WTC11 (cell line): ENCODE results near the gene EHMT1. TPM values are rescaled to one million over a fixed set of nuclear protein-coding genes. Genes with fewer than 3 reads are reported as not detected.
A peak's percentile ranks its signal among the peaks of the same experiment; 100 is the strongest.

Experiments used
- ATAC-seq: fragments of 200-7000 bp; cut with Tn5 transposase; 2 replicates; pipeline ENCODE4 v1.10.0; 2021; ENCODE audit warnings: mild to moderate bottlenecking, moderate library complexity
- CTCF ChIA-PET: fragments of 300-600 bp; sonication (Branson Sonifier 250); formaldehyde crosslinking; loops from one replicate; lab custom pipeline; 2021; ENCODE audit warnings: antibody characterized with exemption; lab: Charles Lee
- POLR2A ChIA-PET: fragments of 350-600 bp; sonication (Branson Sonifier 250); formaldehyde crosslinking; loops from one replicate; lab custom pipeline; 2021; ENCODE audit warnings: antibody characterized with exemption; lab: Charles Lee
- DNase-seq: peaks from one replicate; pipeline ENCODE4 v3.0.0; 2021; ENCODE audit warnings: low spot score
- H3K27ac Mint-ChIP-seq: 2 replicates; pipeline ENCODE4 v1.8.0; 2021; ENCODE audit warnings: mixed read lengths
- H3K27me3 Mint-ChIP-seq: 2 replicates; pipeline ENCODE4 v1.8.0; 2021; ENCODE audit warnings: low read depth, mild to moderate bottlenecking, moderate library complexity, mixed read lengths
- H3K36me3 Mint-ChIP-seq: 2 replicates; pipeline ENCODE4 v1.8.0; 2021; ENCODE audit warnings: mixed read lengths
- H3K4me1 Mint-ChIP-seq: 2 replicates; pipeline ENCODE4 v1.8.0; 2022; ENCODE audit warnings: mixed read lengths
- H3K4me3 Mint-ChIP-seq: 2 replicates; pipeline ENCODE4 v1.8.0; 2021; ENCODE audit warnings: mild to moderate bottlenecking, moderate library complexity, mixed read lengths
- H3K9me3 Mint-ChIP-seq: 2 replicates; pipeline ENCODE4 v1.8.0; 2021; ENCODE audit warnings: mixed read lengths
- CREM ChIP-seq: sonication (generic); formaldehyde crosslinking; IDR thresholded peaks from 2 replicates; pipeline ENCODE4 v1.8.1; 2022; ENCODE audit warnings: mild to moderate bottlenecking, missing genetic modification reagents, moderate library complexity
- EMX1 ChIP-seq: fragments of 250-450 bp; sonication (Bioruptor Pico); IDR thresholded peaks from 2 replicates; pipeline ENCODE4 v1.8.0; 2021; ENCODE audit warnings: mild to moderate bottlenecking
- ESRRA ChIP-seq: sonication (generic); formaldehyde crosslinking; IDR thresholded peaks from 2 replicates; pipeline ENCODE4 v1.8.1; 2022; ENCODE audit warnings: mild to moderate bottlenecking, missing genetic modification reagents, borderline replicate concordance
- FOXK1 ChIP-seq: sonication (generic); formaldehyde crosslinking; IDR thresholded peaks from 2 replicates; pipeline ENCODE4 v1.8.0; 2022; ENCODE audit warnings: mild to moderate bottlenecking, moderate library complexity, missing genetic modification reagents
- FOXP1 ChIP-seq: sonication (generic); formaldehyde crosslinking; IDR thresholded peaks from 2 replicates; pipeline ENCODE4 v1.8.0; 2022; ENCODE audit warnings: missing genetic modification reagents, mild to moderate bottlenecking, moderate library complexity, borderline replicate concordance
- GABPB1 ChIP-seq: sonication (generic); formaldehyde crosslinking; IDR thresholded peaks from 2 replicates; pipeline ENCODE4 v1.8.1; 2023; ENCODE audit warnings: mild to moderate bottlenecking, missing genetic modification reagents
- GTF2I ChIP-seq: fragments of 250-450 bp; sonication (Bioruptor Pico); conservative IDR thresholded peaks from 2 replicates; pipeline ENCODE4 v1.4.0; 2021; ENCODE audit warnings: mild to moderate bottlenecking
- JAZF1 ChIP-seq: fragments of 250-450 bp; sonication (Bioruptor Pico); IDR thresholded peaks from 2 replicates; pipeline ENCODE4 v1.9.0; 2021; ENCODE audit warnings: moderate library complexity, mild to moderate bottlenecking, inconsistent platforms
- MXD4 ChIP-seq: fragments of 250-450 bp; sonication (Bioruptor Pico); IDR thresholded peaks from 2 replicates; pipeline ENCODE4 v1.8.0; 2021; ENCODE audit warnings: mild to moderate bottlenecking, moderate library complexity, borderline replicate concordance
- NFYB ChIP-seq: sonication (generic); formaldehyde crosslinking; conservative IDR thresholded peaks from 2 replicates; pipeline ENCODE4 v1.8.0; 2022; ENCODE audit warnings: low read depth, missing genetic modification reagents
- TEAD1 ChIP-seq: sonication (generic); formaldehyde crosslinking; IDR thresholded peaks from 2 replicates; pipeline ENCODE4 v1.8.0; 2022; ENCODE audit warnings: mild to moderate bottlenecking, missing genetic modification reagents
- ZNF138 ChIP-seq: sonication (generic); formaldehyde crosslinking; conservative IDR thresholded peaks from 2 replicates; pipeline ENCODE4 v1.8.1; 2022; ENCODE audit warnings: mild to moderate bottlenecking, moderate library complexity, missing genetic modification reagents
- ZNF317 ChIP-seq: sonication (generic); formaldehyde crosslinking; IDR thresholded peaks from 2 replicates; pipeline ENCODE4 v1.8.1; 2023; ENCODE audit warnings: low read depth, mild to moderate bottlenecking, moderate library complexity, missing genetic modification reagents, borderline replicate concordance
- total RNA-seq: library from RNA; stranded (reverse); gene quantifications from 3 replicates; pipeline ENCODE4 v1.2.3, GENCODE V29; 2021
- TF ChIP-seq, protein P1 (sequence below): fragments of 200-600 bp; IDR thresholded peaks from 2 replicates; pipeline ENCODE4 v1.8.0; 2022; ENCODE audit warnings: antibody characterized with exemption
- TF ChIP-seq, protein P2 (sequence below): fragments of 250-450 bp; sonication (Bioruptor Pico); IDR thresholded peaks from 2 replicates; pipeline ENCODE4 v2.1.2; 2022; ENCODE audit warnings: mild to moderate bottlenecking, moderate library complexity
- TF ChIP-seq, protein P3 (sequence below): sonication (generic); formaldehyde crosslinking; IDR thresholded peaks from 2 replicates; pipeline ENCODE4 v1.8.0; 2023; ENCODE audit warnings: mild to moderate bottlenecking, missing genetic modification reagents
- TF ChIP-seq, protein P4 (sequence below): fragments of 250-450 bp; sonication (Bioruptor Pico); IDR thresholded peaks from 2 replicates; pipeline ENCODE4 v1.9.0; 2021; ENCODE audit warnings: mild to moderate bottlenecking

Gene EHMT1
- total RNA-seq, 1 experiment from 2014 or later: 170 TPM

DNA sequence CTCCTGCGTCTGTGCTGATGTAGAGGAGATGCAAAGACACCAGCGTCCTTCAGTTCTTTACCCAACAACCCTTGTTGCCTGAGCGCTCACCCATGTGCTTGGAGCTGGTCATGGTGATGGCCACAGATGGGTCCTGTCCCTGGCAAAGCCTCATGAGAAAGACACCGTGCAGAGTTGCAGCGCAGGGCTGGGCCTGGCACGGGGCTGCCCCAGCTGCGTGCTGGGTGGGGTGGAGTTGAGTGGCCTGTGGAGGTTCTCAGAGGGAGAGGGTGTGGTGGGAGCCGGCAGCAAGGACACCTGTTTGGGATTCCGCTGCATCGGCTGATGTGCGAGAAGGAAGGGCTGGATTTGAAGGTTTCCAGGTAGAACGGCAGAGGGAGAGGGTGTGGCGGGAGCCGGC is 133.6 kb downstream of the EHMT1 start:
- DNase-seq (no peak), ATAC-seq (no peak)
- ChIA-PET CTCF (no interaction called here), POLR2A (no interaction called here)
- Mint-ChIP-seq H3K9me3 (peaks cover 7% of the 10 kb centered on the region), H3K27me3 (no peaks in the 10 kb centered on the region), H3K27ac (peak overlapping the region; percentile 75), H3K4me1 (no peaks in the 10 kb centered on the region), H3K36me3 (peaks cover 56% of the 10 kb centered on the region), H3K4me3 (no peak overlapping the region)
- no peak for TF ChIP-seq FOXP1 (CRISPR knock-in tag)
- no peak for TF ChIP-seq FOXK1

DNA sequence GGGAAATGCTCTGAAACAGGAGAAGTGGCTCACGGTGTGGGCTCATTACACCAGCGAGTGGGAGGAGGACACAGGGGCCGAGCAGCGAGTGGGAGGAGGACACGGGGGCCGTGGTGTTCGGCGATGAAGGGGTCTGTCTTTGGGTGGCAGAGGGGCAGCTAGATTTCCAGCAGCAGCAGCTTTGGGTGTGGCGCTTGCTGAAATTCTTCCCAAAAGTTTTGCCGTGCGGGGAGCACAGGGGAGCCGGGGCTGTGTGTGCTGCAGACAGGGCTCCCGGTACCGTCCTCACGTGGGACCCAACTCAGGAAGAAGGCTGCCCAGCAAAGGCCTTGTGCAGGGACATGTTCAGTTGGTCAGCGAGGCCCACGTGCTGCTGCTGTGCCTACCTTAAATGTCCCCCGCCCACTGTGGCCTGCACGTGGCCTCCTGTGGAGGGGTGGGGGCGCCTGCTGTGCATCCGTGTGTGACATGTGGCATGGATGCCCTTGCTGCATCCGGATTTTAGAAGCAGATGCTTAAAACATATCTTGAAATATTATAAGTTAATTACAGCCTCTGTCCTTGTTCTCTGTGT is 134.5 kb downstream of the EHMT1 start:
- ChIA-PET POLR2A (no interaction called here), CTCF (no interaction called here)
- H3K4me1 Mint-ChIP-seq: peaks cover 6% of the 10 kb centered on the region
- peaks cover 7% of the 10 kb centered on the region for H3K9me3 Mint-ChIP-seq
- DNase-seq (no peak), ATAC-seq (no peak)
- H3K27me3 Mint-ChIP-seq: no peaks in the 10 kb centered on the region
- no peak overlapping the region for H3K4me3 Mint-ChIP-seq
- peak overlapping the region; percentile 75 for H3K27ac Mint-ChIP-seq
- H3K36me3 Mint-ChIP-seq: peaks cover 64% of the 10 kb centered on the region
- no peak for TF ChIP-seq GABPB1 (CRISPR knock-in tag)
- no peak for TF ChIP-seq EMX1
- TF ChIP-seq, protein P1, sequence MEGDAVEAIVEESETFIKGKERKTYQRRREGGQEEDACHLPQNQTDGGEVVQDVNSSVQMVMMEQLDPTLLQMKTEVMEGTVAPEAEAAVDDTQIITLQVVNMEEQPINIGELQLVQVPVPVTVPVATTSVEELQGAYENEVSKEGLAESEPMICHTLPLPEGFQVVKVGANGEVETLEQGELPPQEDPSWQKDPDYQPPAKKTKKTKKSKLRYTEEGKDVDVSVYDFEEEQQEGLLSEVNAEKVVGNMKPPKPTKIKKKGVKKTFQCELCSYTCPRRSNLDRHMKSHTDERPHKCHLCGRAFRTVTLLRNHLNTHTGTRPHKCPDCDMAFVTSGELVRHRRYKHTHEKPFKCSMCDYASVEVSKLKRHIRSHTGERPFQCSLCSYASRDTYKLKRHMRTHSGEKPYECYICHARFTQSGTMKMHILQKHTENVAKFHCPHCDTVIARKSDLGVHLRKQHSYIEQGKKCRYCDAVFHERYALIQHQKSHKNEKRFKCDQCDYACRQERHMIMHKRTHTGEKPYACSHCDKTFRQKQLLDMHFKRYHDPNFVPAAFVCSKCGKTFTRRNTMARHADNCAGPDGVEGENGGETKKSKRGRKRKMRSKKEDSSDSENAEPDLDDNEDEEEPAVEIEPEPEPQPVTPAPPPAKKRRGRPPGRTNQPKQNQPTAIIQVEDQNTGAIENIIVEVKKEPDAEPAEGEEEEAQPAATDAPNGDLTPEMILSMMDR: no peak
- TF ChIP-seq MXD4 (CRISPR knock-in tag): no peak
- TF ChIP-seq, protein P2, sequence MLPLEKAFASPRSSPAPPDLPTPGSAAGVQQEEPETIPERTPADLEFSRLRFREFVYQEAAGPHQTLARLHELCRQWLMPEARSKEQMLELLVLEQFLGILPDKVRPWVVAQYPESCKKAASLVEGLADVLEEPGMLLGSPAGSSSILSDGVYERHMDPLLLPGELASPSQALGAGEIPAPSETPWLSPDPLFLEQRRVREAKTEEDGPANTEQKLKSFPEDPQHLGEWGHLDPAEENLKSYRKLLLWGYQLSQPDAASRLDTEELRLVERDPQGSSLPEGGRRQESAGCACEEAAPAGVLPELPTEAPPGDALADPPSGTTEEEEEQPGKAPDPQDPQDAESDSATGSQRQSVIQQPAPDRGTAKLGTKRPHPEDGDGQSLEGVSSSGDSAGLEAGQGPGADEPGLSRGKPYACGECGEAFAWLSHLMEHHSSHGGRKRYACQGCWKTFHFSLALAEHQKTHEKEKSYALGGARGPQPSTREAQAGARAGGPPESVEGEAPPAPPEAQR: no peak

DNA sequence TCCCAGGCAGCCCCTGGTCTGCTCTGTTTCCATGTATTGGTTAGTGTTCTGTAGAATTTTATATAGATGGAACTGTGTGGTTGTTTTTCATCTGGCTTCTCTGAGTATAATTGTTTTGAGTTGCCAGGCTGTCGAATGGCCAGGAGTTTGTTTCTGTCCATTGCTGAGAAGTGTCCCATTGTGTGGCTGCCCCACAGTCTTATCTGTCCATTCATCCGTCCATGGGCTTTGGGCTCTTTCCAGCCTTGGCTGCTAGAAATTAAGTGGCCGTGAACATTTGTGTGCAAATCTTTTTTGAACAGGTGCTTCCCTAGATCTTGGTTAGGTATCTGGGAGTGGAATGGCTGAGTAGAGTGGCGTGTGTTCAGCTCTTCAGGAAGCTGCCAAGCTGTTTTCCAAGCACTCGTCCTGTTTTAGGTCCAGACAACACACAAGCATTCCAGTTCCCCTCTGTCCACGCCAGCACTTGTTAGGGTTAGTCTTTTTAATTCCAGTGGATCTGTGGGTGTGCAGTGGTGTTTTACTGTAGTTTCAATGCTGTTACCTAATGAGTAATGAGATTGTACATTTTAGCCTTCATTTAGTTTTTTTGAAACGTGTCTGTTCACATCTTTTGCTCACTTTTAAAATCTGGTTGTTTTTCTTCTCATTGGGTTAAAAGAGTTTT is 136.6 kb downstream of the EHMT1 start:
- H3K27ac Mint-ChIP-seq: no peak overlapping the region
- ATAC-seq (no peak), DNase-seq (no peak)
- TF ChIP-seq TEAD1 (CRISPR knock-in tag) (no peak), ZNF317 (CRISPR knock-in tag) (no peak), CREM (CRISPR knock-in tag) (no peak), GTF2I (CRISPR knock-in tag) (no peak), NFYB (CRISPR knock-in tag) (no peak), JAZF1 (CRISPR knock-in tag) (no peak), ESRRA (CRISPR knock-in tag) (no peak), ZNF138 (CRISPR knock-in tag) (no peak)
- TF ChIP-seq, protein P3, sequence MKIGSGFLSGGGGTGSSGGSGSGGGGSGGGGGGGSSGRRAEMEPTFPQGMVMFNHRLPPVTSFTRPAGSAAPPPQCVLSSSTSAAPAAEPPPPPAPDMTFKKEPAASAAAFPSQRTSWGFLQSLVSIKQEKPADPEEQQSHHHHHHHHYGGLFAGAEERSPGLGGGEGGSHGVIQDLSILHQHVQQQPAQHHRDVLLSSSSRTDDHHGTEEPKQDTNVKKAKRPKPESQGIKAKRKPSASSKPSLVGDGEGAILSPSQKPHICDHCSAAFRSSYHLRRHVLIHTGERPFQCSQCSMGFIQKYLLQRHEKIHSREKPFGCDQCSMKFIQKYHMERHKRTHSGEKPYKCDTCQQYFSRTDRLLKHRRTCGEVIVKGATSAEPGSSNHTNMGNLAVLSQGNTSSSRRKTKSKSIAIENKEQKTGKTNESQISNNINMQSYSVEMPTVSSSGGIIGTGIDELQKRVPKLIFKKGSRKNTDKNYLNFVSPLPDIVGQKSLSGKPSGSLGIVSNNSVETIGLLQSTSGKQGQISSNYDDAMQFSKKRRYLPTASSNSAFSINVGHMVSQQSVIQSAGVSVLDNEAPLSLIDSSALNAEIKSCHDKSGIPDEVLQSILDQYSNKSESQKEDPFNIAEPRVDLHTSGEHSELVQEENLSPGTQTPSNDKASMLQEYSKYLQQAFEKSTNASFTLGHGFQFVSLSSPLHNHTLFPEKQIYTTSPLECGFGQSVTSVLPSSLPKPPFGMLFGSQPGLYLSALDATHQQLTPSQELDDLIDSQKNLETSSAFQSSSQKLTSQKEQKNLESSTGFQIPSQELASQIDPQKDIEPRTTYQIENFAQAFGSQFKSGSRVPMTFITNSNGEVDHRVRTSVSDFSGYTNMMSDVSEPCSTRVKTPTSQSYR (CRISPR knock-in tag): no peak
- TF ChIP-seq, protein P4, sequence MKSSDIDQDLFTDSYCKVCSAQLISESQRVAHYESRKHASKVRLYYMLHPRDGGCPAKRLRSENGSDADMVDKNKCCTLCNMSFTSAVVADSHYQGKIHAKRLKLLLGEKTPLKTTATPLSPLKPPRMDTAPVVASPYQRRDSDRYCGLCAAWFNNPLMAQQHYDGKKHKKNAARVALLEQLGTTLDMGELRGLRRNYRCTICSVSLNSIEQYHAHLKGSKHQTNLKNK (CRISPR knock-in tag): no peak
- no peak overlapping the region for H3K4me3 Mint-ChIP-seq
- peaks cover 79% of the 10 kb centered on the region for H3K36me3 Mint-ChIP-seq
- POLR2A ChIA-PET: no interaction called here
- no peaks in the 10 kb centered on the region for H3K27me3 Mint-ChIP-seq
- peaks cover 19% of the 10 kb centered on the region for H3K4me1 Mint-ChIP-seq
- H3K9me3 Mint-ChIP-seq: peaks cover 7% of the 10 kb centered on the region
- CTCF ChIA-PET: no interaction called here
